ENCODE measurements around the gene NEUROD2. TPM values are rescaled to one million over a fixed set of nuclear protein-coding genes. Genes with fewer than 3 reads are reported as not detected.

Gene NEUROD2
- total RNA-seq, 1 donor from 2014 or later = not detected

DNA sequence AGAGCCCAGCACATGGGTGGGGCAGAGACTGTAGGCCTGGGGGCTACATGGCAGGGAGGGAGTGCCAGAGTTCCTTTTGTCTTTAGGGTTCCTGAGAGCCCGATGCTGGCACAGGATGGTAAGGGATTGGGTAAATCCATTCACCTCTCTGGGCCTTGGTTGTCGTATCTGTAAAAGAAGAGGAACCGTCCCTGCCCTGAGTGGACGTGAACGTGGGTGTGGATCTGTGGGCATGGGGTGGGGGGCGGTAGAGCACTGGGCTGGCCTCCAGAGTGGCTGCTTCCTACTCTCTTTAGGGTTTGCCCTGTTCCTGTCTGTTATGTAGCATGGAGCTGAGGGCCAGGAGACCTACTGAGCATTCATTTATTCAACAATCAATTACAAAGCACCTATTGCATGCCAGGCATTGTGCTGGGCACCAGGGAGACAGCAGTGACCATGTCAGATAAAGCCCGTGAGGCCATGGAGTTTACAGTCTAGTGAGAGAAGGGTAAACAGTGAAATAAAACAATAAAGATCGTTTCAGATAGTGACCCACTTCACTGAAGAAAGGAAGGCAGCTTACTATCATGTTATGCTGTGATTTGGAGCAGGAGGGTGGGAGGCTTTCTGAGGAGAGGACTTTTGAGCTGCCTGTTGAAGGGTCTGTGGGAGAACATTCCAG is 44.3 kb upstream of the NEUROD2 start:
- peaks cover 39% of the 10 kb centered on the region for H3K36me3 Mint-ChIP-seq (ENCODE audit: low read depth)
- CTCF ChIA-PET = interaction anchor here (0.9 to 2.5 kb wide), 4 partner anchors 11 to 31 kb away, joined by 3 to 10 read pairs (median 3); partner anchors contain the start of gene PNMT
- ATAC-seq (ENCODE audit: low read depth) = no peak
- H3K9me3 Mint-ChIP-seq = no peaks in the 10 kb centered on the region
- no peak overlapping the region for H3K4me3 Mint-ChIP-seq
- DNase-seq = no peak
- intact Hi-C loops (cut with micrococcal nuclease) = no loop called here
- no peaks in the 10 kb centered on the region for H3K27me3 Mint-ChIP-seq
- no peak overlapping the region for H3K27ac Mint-ChIP-seq
- POLR2A ChIA-PET = interaction anchor here (0.9 to 1.0 kb wide), 2 partner anchors 15 to 36 kb away, joined by 3 to 5 read pairs; no protein-coding TSS in a partner anchor
- peaks cover 23% of the 10 kb centered on the region for H3K4me1 Mint-ChIP-seq
- no peak for TF ChIP-seq CTCF (IDR thresholded peaks at IDR 0.05)

- Mint-ChIP-seq H3K9me3 (no peaks in the 10 kb centered on the region), H3K36me3 (ENCODE audit: low read depth) (peaks cover 36% of the 10 kb centered on the region), H3K27ac (no peak overlapping the region), H3K4me1 (peaks cover 22% of the 10 kb centered on the region), H3K4me3 (no peak overlapping the region), H3K27me3 (no peaks in the 10 kb centered on the region)
- DNase-seq (no peak), ATAC-seq (ENCODE audit: low read depth) (no peak)
- POLR2A ChIA-PET = interaction anchor here (0.6 kb wide), 1 partner anchor 10 kb away, joined by 3 read pairs; no protein-coding TSS in a partner anchor
- TF ChIP-seq CTCF (IDR thresholded peaks at IDR 0.05) = no peak
- intact Hi-C loops (cut with micrococcal nuclease) = no loop called here
- CTCF ChIA-PET = interaction anchor here (1.1 kb wide), 1 partner anchor 18 kb away, joined by 6 read pairs; no protein-coding TSS in a partner anchor
These were observed 42.4 kb upstream of the NEUROD2 start for GRCh38 chr17:39650121-39650579.

DNA sequence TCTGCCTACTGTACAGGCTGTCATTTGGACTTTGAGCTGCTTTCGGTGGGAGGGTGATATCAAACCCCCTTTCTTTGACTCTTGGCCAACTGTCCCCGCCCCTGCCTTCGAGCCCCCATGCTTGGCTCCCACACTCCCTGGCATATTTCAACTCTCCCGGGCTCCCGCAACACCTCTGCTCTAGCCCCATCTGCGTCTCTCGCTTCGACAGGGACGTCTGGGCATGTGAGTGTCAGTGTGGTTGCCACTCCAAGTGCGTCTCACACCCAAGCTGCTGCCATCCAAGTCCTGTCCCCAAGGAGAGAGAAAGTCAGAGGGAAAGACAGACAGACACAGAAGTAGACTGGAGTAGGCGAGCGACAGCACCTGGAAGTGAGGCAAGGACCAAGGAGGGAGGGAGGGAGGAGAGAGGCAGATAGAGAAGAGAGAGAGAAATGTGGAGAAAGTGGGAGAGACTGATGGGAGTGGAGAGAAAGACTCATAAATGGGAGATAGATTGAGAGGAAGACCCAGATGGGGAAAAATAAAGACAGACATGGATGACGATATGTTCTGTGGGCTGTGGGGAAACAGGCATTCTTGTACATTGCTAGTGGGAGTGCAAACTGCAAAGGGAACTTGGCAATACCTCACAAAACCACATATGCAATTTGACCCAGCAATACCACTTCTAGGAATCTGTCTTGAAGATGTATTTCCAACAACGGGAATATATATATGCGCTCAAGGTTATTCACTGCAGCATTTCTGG is 41.1 kb upstream of the NEUROD2 start:
- Mint-ChIP-seq H3K27ac (no peak overlapping the region), H3K4me1 (peaks cover 20% of the 10 kb centered on the region), H3K27me3 (no peaks in the 10 kb centered on the region), H3K36me3 (ENCODE audit: low read depth) (peaks cover 31% of the 10 kb centered on the region), H3K9me3 (no peaks in the 10 kb centered on the region), H3K4me3 (no peak overlapping the region)
- intact Hi-C loops (cut with micrococcal nuclease) = no loop called here
- ChIA-PET POLR2A (no interaction called here), CTCF (interaction anchor here (0.8 kb wide), 1 partner anchor 101 kb away, joined by 3 read pairs; no protein-coding TSS in a partner anchor)
- no peak for ATAC-seq (ENCODE audit: low read depth)
- DNase-seq = no peak
- TF ChIP-seq CTCF (IDR thresholded peaks at IDR 0.05) = no peak

- ChIA-PET POLR2A (interaction anchor here (0.6 kb wide), 1 partner anchor 149 kb away, joined by 3 read pairs; no protein-coding TSS in a partner anchor), CTCF (no interaction called here)
- H3K27ac Mint-ChIP-seq = no peak overlapping the region
- ATAC-seq (ENCODE audit: low read depth) = no peak
- intact Hi-C loops (cut with micrococcal nuclease) = no loop called here
- H3K9me3 Mint-ChIP-seq = no peaks in the 10 kb centered on the region
- no peak overlapping the region for H3K4me3 Mint-ChIP-seq
- no peak for DNase-seq
- H3K4me1 Mint-ChIP-seq = peaks cover 27% of the 10 kb centered on the region
- TF ChIP-seq CTCF (IDR thresholded peaks at IDR 0.05) = no peak
- H3K36me3 Mint-ChIP-seq (ENCODE audit: low read depth) = peaks cover 30% of the 10 kb centered on the region
- no peaks in the 10 kb centered on the region for H3K27me3 Mint-ChIP-seq
These were observed 39.5 kb upstream of the NEUROD2 start for GRCh38 chr17:39647256-39647655.

GRCh38 chr17:39643271-39643670 is 35.6 kb upstream of the NEUROD2 start:
- Mint-ChIP-seq H3K27me3 (no peaks in the 10 kb centered on the region), H3K4me3 (no peak overlapping the region), H3K4me1 (peaks cover 55% of the 10 kb centered on the region), H3K9me3 (no peaks in the 10 kb centered on the region), H3K27ac (no peak overlapping the region), H3K36me3 (ENCODE audit: low read depth) (peaks cover 11% of the 10 kb centered on the region)
- TF ChIP-seq CTCF (IDR thresholded peaks at IDR 0.05) = no peak
- CTCF ChIA-PET = interaction anchor here (1.5 to 2.8 kb wide), 2 partner anchors 11 to 20 kb away, joined by 9 to 12 read pairs; no protein-coding TSS in a partner anchor
- no peak for ATAC-seq (ENCODE audit: low read depth)
- POLR2A ChIA-PET = interaction anchor here (0.6 kb wide), 1 partner anchor 24 kb away, joined by 4 read pairs; no protein-coding TSS in a partner anchor
- no peak for DNase-seq
- intact Hi-C loops (cut with micrococcal nuclease) = no loop called here
